GM19452 (cell line): ENCODE data around the gene STAT1.
"Not testable (repeated sequence)": the region's sequence is repeated elsewhere in the genome, so short reads cannot be mapped to it uniquely, and the experiment has no call there.

Source experiments
- ATAC-seq: cut with Tn5 transposase; IDR thresholded peaks from one replicate; pipeline ENCODE4 v1.9.1; 2021; ENCODE audit not compliant: unreplicated experiment

The STAT1 gene

DNA sequence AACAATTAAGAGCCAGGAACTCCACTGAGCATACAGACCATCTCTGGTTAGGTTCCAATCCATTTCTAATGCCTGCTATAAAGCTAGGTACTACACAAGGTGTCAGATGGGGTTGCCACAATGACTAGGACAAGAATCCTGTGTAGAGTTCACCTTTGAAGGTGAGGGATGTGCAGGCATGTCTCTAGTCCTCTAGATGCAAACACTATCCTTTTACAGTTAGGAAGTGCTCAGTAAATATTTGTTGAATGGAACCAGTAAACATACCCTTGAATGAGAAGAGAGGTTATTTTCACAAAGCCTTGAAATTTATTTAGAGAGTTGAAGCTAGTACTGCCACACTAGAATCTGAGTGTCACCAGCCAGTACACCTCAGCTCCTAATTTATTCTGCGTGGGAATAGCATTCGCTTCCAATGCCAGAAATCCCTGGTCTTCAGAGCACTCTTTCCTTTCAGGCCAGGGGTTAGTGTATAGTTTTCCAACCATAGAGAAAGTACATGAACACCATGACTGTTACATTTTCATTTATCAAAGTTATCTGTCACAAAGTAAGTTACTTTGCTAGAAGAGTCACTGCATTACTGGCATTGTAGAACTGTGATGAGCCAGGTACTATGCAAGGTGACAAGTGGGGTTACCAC lies 48.3 kb downstream of the STAT1 start:
- ATAC-seq, result no peak

DNA sequence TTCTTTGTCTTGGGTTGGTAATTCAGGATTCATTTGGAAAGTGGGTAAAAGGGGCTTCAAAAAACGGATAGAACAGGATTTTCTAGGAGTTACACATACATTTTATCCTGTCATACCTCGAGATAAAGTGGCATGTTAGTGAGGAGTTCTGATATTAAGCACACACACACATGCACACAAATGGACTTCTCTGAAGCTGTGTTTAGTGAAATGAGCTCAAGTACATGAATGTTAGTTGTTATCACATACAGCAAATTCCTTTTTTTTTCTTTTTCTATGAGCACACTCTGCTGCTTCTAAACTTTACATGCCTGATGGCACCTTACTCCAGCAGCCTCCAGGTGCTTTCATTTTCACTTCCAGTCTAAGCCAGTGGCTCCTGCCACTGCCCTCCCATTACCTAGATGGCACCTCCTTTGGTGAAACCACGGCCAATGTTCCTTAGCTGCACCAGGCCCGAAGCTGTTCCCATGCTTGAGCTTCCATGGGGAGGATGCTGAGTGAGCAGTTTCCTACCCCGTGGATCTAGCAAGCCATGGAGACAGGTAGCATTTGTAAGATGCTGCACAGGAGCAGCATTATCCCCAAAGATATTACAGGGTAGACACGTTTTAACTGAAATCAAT lies 49.7 kb downstream of the STAT1 start:
- ATAC-seq, result no peak

DNA sequence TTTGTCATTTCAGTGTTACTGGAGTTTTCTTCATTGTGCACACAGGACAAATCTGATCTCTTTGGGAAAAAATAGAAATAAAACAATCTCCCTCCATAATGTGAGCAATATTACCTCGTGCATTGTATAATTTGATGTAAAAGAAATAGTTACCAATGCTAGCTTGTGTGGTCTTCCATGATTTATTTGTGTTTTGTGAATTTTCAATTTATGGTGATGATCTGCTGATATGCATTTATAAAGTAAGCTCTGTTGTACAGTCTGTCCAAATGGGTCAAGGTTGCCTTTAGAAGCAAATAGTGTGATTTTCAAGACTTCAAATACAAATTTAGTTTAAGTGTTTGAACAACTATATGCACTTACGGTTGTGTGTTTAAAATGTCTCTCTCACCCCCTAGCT lies 50.9 kb downstream of the STAT1 start:
- no peak for ATAC-seq

DNA sequence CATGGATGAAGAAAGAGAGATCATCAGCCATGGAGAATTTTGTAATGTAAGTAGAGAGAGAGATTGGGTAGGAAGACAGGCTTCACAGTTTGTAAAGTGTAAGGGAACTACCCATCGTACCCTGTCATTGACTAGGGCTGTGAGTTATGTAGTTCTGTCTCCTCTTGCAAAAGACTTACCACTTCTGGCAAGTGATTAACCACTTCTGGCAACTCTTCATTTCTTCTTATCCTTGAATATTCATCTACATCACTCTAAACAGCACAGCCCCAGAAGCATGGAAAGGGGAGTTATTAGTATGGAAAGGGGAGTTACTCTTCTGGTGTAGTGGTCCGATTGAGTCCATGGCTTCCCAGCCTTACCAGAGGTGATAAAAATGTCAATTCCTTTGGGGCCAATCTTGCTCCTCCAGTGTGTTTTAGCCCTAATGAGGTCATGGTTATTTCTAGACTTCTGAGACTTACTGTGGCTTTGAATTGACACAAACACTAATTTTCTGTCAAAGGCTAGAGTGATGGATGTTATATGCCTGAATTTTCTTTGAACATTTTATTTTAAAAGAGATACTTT lies 52.0 kb downstream of the STAT1 start:
- no peak for ATAC-seq

DNA sequence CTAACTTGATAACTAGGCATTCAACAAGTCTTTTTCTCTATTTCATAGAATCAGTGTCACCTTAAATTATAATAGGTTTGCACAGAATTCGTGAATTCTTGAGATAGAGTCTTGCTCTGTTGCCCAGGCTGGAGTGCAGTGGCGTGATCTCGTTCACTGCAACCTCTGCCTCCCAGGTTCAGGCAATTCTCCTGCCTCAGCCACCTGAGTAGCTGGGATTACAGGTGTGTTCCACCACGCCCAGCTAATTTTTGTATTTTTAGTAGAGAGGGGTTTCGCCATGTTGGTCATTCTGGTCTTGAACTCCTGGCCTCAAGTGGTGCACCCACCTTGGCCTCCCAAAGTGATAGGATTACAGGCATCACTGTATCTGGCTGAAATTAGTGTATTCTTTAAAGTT lies 52.9 kb downstream of the STAT1 start:
- ATAC-seq, result not testable (repeated sequence)

DNA sequence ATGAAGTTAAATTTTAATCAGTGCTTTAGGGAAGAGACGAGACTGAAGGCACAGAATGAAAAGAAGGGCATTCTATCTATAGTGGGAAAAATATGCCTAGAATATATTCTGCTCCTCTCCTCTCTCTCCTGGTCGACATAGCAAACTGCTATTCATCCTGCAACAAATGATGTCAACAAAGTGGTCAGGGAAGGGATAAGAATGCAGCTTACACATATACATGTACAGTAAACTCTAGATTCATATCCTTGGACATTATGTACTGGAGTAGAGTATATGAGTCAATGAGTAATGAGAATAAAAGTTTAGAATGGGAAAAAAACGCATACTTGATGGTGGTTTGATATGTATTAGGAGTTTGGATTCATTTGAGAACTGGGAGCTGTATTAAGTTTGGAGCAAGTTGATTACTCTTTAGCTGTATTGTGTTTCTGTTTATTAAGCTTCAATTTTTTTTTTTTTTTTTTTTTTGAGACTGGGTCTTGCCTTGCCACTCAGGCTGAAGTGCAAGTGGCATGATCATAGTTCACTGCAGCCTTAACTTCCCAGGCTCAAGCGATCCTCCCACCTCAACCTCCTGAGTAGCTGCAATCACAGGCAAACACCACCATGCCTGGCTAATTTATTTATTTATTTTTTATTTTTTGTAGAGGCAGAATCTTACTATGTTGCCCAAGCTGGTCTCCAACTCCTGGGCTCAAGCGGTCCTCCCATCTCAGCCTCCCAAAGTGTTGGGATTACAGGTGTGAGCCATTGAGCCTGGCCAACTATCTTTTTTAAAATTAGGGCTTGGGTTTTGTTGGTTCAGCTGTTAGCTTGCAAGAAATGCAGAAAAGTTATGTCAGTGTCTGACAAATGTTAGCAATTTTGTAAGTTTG lies 53.8 kb downstream of the STAT1 start:
- no peak for ATAC-seq

DNA sequence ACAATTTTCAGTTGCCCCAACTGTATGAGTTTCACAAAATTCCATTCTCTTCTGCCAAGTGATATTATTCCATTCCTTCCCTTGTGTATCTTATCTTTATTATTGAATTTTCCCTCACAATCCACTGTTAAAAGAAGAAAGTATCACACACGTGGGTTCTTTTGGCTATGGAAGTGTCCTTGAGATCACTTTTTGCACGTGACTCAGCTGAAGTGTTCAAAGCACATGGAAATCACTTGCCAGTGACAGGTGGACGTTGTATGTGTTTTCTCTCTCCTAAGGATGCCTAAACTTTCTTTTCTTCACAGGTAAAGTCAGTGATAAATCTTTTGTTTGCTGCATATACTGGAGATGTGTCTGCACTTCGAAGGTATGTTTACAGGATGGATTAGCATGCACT lies 60.7 kb downstream of the STAT1 start:
- no peak for ATAC-seq

DNA sequence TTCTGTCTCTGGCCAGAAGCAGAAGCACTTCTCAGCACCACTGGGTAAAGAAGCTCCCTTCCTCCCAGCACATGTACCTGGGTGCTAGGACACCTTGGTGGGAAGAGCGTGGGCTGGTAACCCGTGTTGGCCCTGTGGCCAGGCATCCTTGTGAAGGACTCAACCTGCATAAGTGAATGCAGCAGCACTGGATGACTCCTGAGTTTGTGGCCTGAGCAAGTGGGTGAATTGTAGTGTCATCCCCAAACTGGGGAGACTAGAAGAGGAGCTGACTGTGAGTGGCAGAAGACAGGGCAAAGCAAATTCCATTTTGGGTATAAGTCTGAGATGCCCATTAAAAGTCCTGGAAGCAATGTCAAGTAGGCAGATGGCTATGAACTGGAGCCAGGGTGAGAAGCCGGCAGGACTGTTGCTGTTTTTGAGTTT lies 63.4 kb downstream of the STAT1 start:
- no peak for ATAC-seq

DNA sequence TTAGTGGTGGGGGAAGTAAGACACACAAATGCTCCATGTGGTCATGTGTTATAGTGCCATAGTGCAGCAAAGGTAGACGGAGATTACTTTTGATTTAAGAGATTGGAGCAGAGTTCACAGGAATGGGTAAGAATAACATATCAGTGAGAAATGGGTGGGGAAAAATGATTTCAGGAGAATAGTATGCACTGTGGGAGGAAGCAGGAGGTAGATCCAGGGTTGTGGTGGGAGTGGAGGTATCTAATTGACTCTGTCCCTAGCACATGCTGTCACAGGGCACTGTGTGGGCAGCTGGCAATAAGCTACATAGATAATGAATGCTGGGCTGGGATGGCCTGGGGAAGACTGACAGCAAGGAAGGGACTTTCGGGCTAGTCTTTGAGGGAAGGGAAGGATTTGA lies 65.3 kb downstream of the STAT1 start:
- no peak for ATAC-seq

DNA sequence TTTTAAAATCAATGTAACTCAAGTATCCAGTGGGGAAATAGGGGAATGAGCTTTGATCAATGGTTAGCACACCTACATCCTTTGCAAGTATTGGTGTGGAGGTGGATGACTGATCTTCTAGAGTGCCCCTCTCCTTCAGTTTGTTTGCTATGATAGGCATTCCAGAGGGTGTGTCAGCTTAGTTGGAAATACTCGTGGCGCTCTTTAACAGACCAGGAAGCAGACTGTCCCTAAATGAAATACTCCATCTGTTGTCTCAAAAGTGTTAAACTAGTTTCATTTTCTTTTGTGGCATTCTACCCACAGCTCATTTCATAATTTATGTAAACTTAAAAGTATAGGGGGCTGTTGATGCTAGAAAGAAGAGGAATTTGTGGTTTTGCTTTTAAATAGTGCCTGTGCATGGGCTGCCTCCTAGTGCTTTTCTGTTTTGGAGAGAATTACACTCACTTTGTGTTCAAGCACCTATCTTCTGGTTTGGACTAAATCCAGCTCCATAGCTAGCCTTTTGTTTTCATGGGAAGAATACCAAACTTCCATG lies 66.2 kb downstream of the STAT1 start:
- ATAC-seq, result peak; percentile 65

DNA sequence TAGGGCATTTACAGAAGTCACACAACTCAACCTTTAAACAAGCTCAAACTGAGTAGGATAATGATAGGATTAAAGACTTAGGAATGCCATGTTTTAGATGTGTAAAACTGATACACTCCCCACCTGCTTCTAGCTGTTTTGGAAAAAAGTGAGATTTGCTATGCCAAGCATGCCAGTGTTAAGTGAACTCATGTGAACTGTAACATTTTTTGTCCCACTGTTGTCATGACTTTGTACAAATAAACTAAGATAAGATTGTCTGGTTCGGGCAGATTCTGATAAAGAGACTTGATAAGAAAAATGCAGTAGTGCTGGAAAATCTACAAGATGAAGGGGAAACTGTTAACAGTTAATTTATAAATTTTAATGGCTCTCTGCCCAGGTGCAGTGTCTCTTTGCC lies 66.8 kb downstream of the STAT1 start:
- ATAC-seq, result no peak

DNA sequence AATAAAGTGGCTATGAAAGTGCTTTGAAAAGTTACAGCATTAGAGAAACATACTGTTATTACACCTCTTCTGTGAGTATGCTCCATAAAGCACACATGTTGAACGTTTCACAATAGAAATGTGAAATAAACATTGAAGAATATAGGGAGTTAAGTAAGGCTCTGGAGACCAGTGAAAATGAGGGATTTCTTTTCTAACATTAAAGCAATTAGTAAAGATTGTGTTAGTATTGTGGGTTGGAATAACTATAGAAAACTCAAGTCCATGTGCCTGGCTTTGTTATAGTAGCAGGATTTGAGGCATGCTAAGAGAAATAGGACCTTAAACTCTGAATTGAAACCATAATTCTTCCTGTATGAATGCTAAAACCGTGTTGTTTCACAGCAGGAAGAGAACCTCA lies 70.3 kb downstream of the STAT1 start:
- no peak for ATAC-seq

DNA sequence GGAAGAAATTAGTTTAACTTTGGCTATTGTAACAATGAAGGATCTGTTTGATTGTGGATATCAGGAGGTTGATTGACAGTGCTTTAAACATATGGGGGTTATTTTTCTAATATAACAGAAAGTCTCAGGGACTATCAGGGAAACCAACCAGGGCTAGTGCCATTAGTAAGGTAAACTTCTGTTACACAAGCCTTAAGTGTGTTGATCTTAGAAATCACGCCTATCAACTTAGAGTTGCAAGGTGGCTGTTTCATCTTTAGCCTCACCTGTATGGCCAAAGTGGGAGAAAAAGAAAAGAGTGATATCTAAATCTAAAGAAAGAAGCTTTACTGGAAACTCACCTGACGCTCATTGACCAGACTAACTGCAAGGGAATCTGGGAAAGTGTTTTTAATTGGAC lies 71.3 kb downstream of the STAT1 start:
- ATAC-seq, result no peak

DNA sequence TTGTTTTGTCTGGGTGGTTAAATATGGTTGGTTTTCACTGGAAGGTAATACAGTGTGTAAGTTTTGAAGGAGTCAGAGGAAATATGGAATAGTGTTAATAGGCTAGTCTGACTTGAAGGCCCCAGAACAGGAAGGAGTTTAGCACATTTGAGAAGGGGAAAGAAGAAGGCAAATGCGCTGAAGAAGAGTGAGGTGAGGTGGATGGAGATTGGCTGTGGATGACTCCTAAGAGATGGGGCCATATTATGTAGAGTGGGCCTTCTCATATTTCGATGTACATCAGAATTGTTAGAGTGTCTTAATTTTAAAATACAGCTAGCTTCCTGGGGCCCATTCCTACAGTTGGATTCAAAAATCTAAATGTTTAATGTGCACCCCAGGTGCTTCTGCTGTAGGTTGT lies 72.4 kb downstream of the STAT1 start:
- no peak for ATAC-seq

DNA sequence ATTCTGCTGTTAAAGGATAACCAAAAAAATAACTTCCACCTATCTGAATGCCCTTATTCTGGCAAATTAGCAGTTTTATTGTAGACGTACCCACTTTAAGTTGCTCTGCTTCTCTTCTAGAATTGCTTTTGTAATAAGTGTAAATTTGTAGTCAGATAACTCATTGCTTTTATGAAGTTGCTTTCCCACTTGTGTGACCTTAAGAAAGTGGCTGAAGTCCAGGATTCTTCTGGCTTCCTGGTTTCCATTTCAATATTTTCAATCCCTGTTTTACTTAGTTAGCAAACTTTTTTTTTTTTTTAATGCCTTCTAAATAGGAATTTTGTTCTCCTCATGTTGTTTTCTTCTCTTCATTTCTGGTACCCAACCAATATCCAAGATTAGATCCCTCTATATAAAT lies 73.5 kb downstream of the STAT1 start:
- ATAC-seq, result no peak

DNA sequence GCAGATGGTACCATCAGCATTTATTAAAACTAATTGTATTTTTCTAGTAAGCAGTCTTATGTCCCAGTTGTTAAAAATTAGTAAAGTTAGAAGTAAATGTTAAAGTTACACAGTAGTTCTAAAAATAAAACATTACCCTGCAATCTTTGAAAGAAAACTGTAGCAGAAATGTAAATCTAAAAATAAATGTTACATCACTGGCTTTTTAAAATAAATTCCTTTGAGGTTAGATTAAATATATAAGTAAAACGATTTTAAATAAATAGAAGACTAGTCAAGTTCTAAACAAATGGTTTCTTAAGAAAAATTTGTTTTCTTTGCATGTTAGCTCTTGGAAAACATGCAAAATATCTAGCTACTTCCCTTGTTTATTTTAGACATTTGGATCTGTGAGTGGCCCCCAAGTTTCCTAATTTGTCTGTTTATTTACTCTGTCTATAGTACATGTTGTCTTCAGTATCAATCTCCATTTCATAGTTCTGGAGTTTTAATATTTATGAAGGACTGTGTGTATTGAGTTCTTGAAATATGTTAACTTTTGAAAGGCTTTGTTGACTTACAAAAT lies 75.1 kb downstream of the STAT1 start:
- ATAC-seq, result no peak

DNA sequence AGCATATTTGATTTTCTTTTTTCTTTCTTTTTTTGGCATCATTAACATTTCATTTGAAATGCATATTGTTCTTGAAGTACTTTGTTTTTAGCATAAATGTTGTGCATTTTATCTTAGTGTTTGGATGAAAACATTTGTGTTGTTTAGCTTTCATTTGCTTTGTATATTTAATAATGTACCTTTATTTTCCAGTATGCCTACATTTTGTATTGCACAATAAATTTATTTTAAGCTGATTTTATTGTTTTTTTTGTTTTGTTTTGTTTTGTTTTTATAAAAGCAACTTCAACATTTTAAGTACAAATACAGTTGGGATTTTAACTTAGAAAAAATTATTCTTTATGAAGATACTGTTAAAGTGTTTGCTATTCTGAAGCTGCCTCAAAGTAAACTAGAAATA lies 78.9 kb downstream of the STAT1 start:
- ATAC-seq, result no peak

DNA sequence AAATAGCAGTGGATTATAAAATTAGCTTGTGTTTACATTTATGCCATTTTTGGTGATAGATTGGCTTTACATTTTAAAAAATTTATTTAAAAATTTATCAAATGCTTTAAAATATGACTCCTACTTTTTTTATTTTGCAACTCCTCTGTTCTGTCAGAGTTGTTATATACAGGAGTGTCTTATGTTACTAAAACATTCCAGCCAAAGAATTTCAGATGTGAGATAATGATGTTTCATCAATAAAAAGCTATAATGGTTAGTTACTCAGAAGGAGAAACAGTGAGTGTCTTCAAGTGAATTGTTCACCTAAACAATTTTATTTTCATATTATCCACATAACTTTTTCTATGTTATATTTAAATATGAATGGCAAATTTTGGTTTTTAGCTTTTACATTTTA lies 80.6 kb downstream of the STAT1 start:
- no peak for ATAC-seq

DNA sequence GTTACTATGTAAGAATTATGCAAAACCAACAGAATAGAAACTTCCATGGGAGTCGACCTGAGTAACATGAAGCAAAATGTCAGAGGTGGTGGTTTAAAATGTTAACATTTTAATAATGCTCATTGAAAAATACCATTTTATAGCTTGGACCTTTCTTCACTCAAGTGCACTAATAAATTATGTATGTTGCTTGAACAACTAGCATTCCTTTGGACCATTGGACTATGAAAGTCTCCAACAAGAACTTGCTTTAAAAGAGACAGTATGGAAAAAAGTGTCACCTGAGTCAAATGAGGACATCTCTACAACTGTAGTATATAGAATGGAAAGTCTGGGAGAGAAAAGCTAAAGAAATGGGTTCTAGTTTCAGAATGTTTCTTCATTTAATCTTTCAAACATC lies 81.5 kb downstream of the STAT1 start:
- no peak for ATAC-seq

DNA sequence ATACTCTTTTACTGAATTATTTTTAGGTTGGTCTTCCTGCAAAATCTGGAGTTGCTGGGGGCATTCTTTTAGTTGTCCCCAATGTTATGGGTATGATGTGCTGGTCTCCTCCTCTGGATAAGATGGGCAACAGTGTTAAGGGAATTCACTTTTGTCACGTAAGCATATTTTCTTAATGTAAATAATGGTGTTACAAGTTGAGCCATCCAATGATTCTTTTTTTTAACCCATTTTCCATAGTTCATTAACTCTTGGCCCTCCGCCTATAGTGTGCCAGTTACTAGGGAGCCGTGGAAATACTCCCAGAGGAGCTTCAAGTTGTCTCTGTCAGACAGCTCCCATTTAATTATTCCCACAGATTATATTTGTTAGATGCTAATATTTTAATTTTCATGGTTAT lies 83.6 kb downstream of the STAT1 start:
- no peak for ATAC-seq

DNA sequence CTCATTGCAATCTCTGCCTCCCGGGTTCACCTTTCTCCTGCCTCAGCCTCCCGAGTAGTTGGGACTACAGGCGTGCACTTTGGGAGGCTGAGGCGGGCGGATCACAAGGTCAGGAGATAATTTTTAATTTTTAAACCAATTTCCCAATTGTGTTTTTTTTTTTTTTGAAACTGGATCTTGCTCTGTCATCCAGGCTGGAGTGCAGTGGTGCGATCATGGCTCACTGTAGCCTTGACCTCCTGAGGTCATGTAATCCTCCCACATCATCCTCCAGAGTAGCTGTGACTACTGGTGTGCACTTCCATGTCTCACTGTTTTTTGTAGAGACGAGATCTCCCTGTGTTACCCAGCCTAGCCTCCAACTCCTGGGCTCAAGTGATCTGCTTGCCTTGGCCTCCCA lies 84.1 kb downstream of the STAT1 start:
- no peak for ATAC-seq
